Measurements from ENCODE around the gene HGS. TPM values are rescaled to one million over a fixed set of nuclear protein-coding genes. Genes with fewer than 3 reads are reported as not detected.

Gene HGS
- total RNA-seq, 1 donor from 2014 or later = 46.2 TPM

DNA sequence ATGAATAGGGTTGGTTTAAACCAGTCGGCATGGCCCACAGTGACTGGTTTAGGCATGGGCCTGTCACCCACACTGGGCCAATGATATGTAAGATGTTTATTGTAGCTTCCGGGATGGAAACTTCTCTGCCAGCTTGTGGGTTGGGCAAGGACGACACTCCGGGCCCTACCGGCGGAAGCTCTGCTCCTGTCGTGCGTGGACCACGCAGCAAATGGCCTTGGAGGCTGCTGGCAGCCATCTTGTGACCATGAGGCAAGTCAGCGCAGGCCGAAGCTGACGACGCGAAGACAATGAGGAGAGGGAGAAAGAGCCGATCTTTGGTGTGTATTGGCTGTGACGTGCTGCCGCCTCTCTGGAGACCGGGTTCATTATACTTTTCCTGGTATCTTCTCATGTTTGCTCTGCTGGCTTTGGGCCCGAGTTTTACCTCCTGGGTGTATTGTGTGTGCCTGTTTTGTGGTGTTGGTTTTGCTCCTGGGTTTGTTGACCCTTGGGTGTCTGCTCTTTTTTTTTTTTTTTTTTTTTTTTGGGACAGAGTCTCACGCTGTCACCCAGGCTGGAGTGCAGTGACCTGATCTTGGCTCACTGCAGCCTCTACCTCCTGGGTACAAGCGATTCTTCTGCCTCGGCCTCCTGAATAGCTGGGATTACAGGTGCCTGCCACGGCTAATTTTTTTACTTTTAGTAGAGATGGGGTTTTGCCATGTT is 43.7 kb downstream of the HGS start:
- DNase-seq (ENCODE audit: low spot score) = no peak
- no peak overlapping the region for H3K4me2 ChIP-seq
- H3K4me1 ChIP-seq = peaks cover 8% of the 10 kb centered on the region
- no peak overlapping the region for H2AFZ ChIP-seq (replicated peaks)
- H3K27me3 ChIP-seq = no peaks in the 10 kb centered on the region
- Mint-ChIP-seq H3K4me3 (no peak overlapping the region), H3K9me3 (no peaks in the 10 kb centered on the region), H3K4me1 (peaks cover 16% of the 10 kb centered on the region), H3K36me3 (no peaks in the 10 kb centered on the region), H3K27me3 (ENCODE audit: insufficient read depth, low read depth) (no peaks in the 10 kb centered on the region), H3K27ac (no peak overlapping the region)
- no peak overlapping the region for H3K4me3 ChIP-seq
- peaks cover 9% of the 10 kb centered on the region for H3F3A ChIP-seq (ENCODE audit: low read depth)
- H4K20me1 ChIP-seq (ENCODE audit: low read depth) = no peaks in the 10 kb centered on the region
- H3K79me2 ChIP-seq (ENCODE audit: low read depth) = no peaks in the 10 kb centered on the region
- no peaks in the 10 kb centered on the region for H3K9me3 ChIP-seq (ENCODE audit: low read depth)
- TF ChIP-seq EZH2 (IDR thresholded peaks at IDR 0.05) = no peak
- TF ChIP-seq, protein P1, sequence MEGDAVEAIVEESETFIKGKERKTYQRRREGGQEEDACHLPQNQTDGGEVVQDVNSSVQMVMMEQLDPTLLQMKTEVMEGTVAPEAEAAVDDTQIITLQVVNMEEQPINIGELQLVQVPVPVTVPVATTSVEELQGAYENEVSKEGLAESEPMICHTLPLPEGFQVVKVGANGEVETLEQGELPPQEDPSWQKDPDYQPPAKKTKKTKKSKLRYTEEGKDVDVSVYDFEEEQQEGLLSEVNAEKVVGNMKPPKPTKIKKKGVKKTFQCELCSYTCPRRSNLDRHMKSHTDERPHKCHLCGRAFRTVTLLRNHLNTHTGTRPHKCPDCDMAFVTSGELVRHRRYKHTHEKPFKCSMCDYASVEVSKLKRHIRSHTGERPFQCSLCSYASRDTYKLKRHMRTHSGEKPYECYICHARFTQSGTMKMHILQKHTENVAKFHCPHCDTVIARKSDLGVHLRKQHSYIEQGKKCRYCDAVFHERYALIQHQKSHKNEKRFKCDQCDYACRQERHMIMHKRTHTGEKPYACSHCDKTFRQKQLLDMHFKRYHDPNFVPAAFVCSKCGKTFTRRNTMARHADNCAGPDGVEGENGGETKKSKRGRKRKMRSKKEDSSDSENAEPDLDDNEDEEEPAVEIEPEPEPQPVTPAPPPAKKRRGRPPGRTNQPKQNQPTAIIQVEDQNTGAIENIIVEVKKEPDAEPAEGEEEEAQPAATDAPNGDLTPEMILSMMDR (IDR thresholded peaks at IDR 0.05) = no peak
- no peak for TF ChIP-seq EZH2phosphoT487 (IDR thresholded peaks at IDR 0.05)
- H3K27ac ChIP-seq = no peak overlapping the region
- H3K36me3 ChIP-seq = no peaks in the 10 kb centered on the region
- no peak overlapping the region for H3K9ac ChIP-seq

DNA sequence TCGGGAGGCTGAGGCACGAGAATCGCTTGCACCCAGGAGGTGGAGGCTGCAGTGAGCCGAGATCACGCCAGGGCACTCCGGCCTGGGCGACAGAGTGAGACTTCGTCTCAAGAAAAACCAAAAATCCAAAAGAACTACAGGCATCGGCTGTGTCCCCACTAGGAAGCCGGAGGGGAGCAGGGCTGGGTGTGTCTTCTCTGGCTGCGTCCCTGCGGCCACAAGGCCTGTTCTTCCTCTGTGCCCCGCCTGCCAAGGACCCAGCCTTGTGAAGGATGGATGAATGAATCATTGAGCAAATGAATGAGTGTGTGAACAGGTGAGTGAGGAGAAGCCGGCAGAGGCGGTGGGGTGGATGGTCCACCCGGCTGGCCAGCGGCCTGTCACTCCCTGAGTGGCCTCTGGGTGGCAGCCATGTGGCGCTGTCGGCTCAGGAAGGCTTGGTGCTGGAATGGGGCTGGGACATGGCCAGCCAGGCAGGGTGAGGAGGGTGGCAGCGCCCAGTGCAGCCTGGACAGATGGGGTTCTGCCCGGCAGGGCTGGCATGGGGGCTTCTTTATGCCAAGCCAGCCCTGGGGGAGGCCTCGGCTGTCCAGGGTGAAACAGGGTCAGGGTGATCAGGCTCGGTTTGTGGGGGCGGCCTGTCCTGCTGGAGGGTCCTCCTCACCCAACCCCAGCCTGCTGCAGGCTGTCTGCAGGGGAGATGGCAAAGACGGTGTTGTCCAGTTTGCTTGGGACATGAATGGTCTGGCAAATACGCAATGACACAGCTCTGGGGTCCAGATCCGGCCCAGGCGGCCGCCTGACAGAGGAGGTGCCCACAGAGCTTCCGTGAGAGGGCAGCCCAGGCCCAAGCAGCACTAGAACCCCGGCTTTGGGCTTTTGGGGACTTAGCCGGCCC is 49.9 kb downstream of the HGS start:
- no peak overlapping the region for H3K27ac ChIP-seq
- H3K4me1 ChIP-seq = peaks cover 8% of the 10 kb centered on the region
- no peaks in the 10 kb centered on the region for H3K36me3 ChIP-seq
- H3K4me2 ChIP-seq = no peak overlapping the region
- Mint-ChIP-seq H3K9me3 (no peaks in the 10 kb centered on the region), H3K4me3 (no peak overlapping the region), H3K4me1 (peaks cover 21% of the 10 kb centered on the region), H3K27me3 (ENCODE audit: insufficient read depth, low read depth) (peaks cover 7% of the 10 kb centered on the region), H3K36me3 (no peaks in the 10 kb centered on the region), H3K27ac (no peak overlapping the region)
- peak; percentile 85 for DNase-seq (ENCODE audit: low spot score)
- no peaks in the 10 kb centered on the region for H3K9me3 ChIP-seq (ENCODE audit: low read depth)
- H3K4me3 ChIP-seq = no peak overlapping the region
- H4K20me1 ChIP-seq (ENCODE audit: low read depth) = no peaks in the 10 kb centered on the region
- H3K27me3 ChIP-seq = peaks cover 7% of the 10 kb centered on the region
- H3K9ac ChIP-seq = no peak overlapping the region
- no peaks in the 10 kb centered on the region for H3K79me2 ChIP-seq (ENCODE audit: low read depth)
- TF ChIP-seq, protein P1 (IDR thresholded peaks at IDR 0.05) = peak; percentile 81
- no peak for TF ChIP-seq EZH2 (IDR thresholded peaks at IDR 0.05)
- peaks cover 14% of the 10 kb centered on the region for H3F3A ChIP-seq (ENCODE audit: low read depth)
- H2AFZ ChIP-seq (replicated peaks) = no peak overlapping the region

DNA sequence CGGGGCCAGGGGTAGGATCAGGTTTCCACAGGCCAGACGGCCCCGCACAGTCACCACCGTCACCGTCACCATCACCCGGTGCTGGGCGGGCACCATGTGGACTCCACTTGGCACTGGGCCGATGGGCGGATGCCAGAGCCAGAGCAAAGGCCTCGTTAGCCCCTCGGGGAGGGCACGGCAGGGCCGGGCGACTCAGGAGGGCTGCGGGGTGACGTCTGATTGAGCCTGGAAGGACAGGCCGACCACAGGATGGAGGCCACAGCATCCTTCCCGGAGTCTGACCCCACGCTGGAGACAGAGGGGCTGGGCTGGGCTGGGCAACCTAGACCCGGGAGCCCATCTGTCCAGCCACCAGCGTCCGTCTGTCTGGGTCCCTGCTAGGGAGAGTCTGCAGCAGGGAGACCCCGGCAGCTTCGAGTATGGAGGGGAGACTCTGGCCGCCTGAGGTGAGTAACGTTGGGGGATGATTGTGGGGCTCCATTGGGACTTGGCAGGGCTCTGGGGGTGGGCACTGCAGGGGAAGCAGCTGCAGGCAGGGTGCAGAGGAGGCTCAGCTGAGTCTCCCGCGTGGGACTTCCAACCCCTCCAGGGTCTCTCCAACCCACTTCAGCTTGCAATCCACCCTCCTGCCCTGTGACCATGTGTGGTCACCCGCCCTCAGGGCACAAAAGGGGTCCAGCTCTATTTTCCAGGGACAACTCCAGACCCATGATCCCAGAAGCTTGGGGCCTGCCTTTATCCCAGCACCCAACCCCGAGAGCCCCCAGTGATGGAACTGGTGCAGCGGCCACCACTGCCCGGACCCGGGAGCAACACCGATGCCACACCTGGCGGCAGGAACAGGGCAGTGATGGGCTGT is 50.8 kb downstream of the HGS start:
- no peak overlapping the region for H3K9ac ChIP-seq
- no peak overlapping the region for H2AFZ ChIP-seq (replicated peaks)
- no peaks in the 10 kb centered on the region for H4K20me1 ChIP-seq (ENCODE audit: low read depth)
- H3K4me1 ChIP-seq = peaks cover 8% of the 10 kb centered on the region
- peaks cover 21% of the 10 kb centered on the region for H3K4me1 Mint-ChIP-seq
- peaks cover 7% of the 10 kb centered on the region for H3K27me3 ChIP-seq
- no peaks in the 10 kb centered on the region for H3K79me2 ChIP-seq (ENCODE audit: low read depth)
- H3K36me3 Mint-ChIP-seq = no peaks in the 10 kb centered on the region
- H3F3A ChIP-seq (ENCODE audit: low read depth) = peaks cover 14% of the 10 kb centered on the region
- H3K9me3 ChIP-seq (ENCODE audit: low read depth) = no peaks in the 10 kb centered on the region
- H3K27ac Mint-ChIP-seq = no peak overlapping the region
- no peak overlapping the region for H3K27ac ChIP-seq
- TF ChIP-seq EZH2 (IDR thresholded peaks at IDR 0.05) = no peak
- TF ChIP-seq EZH2phosphoT487 (IDR thresholded peaks at IDR 0.05) = no peak
- TF ChIP-seq, protein P1 (IDR thresholded peaks at IDR 0.05) = no peak
- H3K36me3 ChIP-seq = no peaks in the 10 kb centered on the region
- H3K27me3 Mint-ChIP-seq (ENCODE audit: insufficient read depth, low read depth) = peaks cover 8% of the 10 kb centered on the region
- no peak overlapping the region for H3K4me3 ChIP-seq
- no peaks in the 10 kb centered on the region for H3K9me3 Mint-ChIP-seq
- no peak overlapping the region for H3K4me2 ChIP-seq
- no peak overlapping the region for H3K4me3 Mint-ChIP-seq
- no peak for DNase-seq (ENCODE audit: low spot score)

Measured in neural progenitor cell (in vitro differentiated cells).